Erythroblast (primary cell): Measurements from ENCODE around the gene HMGXB4.

Experiments
- GATA1 ChIP-seq: IDR thresholded peaks from 2 replicates; pipeline ENCODE4 v1.6.1; 2011; ENCODE audit warnings: low read depth, mild to moderate bottlenecking, control low read depth, low read length, moderate library complexity
- POLR2A ChIP-seq: IDR thresholded peaks from 2 replicates; pipeline ENCODE4 v1.6.1; 2011; ENCODE audit warnings: mild to moderate bottlenecking, low read length

DNA sequence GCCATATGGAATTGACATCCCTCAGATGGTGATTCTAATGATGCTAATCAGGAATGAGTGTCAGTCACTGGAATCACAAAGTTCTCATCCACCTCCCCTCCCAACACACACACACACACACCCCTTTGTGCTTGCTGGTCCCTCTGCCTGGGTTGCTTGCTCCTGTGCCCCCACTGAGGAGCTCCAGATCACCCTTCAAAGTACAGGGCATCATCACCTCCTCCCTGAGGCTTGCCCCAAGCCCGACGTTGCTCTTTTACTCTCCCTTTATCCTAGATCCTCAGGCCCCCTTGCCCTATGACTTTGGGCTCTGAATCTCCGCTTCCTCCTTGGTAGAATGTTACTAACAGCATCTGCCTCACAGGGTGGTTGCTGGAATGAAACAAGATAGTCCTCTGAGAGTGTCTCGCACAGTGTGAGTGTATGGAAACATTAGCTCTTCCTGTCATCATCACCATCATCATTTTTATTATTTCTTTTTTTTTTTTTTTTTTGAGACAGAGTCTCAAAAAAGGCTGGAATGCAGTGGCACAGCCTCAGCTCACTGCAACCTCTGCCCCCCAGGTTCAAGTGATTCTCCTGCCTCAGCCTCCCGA is 45.8 kb downstream of the HMGXB4 start:
- TF ChIP-seq POLR2A (no peak), GATA1 (no peak)
